ENCODE results near the gene PLXNC1. TPM values are rescaled to one million over a fixed set of nuclear protein-coding genes. Genes with fewer than 3 reads are reported as not detected.

Gene PLXNC1
- total RNA-seq, 2 donors from 2014 or later, result 2.0 to 3.0 TPM

GRCh38 chr12:94101738-94102660, 46.4 kb upstream of the PLXNC1 start:
- Histone ChIP-seq H3K27ac (peak overlapping the region; percentile 33 to 63), H3K27me3 (no peaks in the 10 kb centered on the region), H3K4me1 (peaks cover 0 to 15% of the 10 kb centered on the region in 2 donors), H3K9me3 (no peaks in the 10 kb centered on the region), H3K36me3 (no peaks in the 10 kb centered on the region), H3K4me3 (peak overlapping the region; percentile 44 to 63)
- DNase-seq (ENCODE audit: low spot score), result peak; percentile 94
- peak; percentile 48 to 87 for TF ChIP-seq CTCF (IDR thresholded peaks at IDR 0.05)

DNA sequence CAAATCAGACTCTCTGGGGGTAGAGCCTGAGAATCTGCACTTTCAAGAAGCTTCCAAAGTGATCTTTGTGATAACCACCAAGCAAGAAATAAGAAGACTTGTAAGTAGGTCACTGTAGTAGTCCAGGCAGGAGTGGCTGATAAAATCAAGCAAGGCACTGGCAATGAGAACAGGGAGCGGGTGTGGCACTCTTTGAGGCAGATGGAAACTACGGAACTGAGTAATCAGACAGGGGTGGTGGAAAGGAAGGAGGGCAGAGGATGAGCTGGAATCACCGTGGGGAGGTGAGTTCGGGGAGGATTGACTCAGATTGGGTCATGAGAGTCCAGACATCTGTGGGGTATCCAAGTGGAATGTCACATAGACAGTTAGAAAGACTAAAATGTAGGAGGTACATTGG, 44.4 kb upstream of the PLXNC1 start:
- TF ChIP-seq CTCF (IDR thresholded peaks at IDR 0.05), result no peak
- no peaks in the 10 kb centered on the region for H3K27me3 ChIP-seq
- H3K36me3 ChIP-seq, result no peaks in the 10 kb centered on the region
- H3K4me3 ChIP-seq, result no peak overlapping the region
- H3K9me3 ChIP-seq, result no peaks in the 10 kb centered on the region
- no peak overlapping the region for H3K27ac ChIP-seq
- no peak for DNase-seq (ENCODE audit: low spot score)
- H3K4me1 ChIP-seq, result peaks cover 0 to 15% of the 10 kb centered on the region in 2 donors

GRCh38 chr12:94107910-94108309, 40.5 kb upstream of the PLXNC1 start:
- DNase-seq (ENCODE audit: low spot score), result no peak
- Histone ChIP-seq H3K4me1 (no peaks in the 10 kb centered on the region), H3K27ac (no peak overlapping the region)

DNA sequence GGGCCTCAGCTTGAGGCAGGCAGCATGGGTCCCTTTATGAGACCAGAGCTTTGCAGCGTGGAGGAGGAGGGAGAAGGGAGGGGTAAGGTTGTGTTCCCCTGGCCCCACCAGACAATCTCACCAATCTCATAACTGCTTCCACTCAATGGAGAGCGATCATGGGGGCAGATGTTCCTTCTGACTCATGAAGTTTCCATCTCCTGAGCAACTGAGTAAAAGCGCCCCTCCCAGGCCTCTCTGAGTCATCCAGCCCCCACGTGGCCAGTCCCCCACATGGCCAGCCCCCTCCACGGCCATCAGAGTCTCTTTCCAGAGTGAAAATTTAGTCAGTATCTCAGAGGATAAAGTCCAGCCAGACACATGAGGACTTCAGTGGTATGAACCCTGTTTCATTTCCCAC, 39.2 kb upstream of the PLXNC1 start:
- no peaks in the 10 kb centered on the region for H3K27me3 ChIP-seq
- H3K9me3 ChIP-seq, result no peaks in the 10 kb centered on the region
- no peak overlapping the region for H3K27ac ChIP-seq
- no peak for TF ChIP-seq CTCF (IDR thresholded peaks at IDR 0.05)
- no peaks in the 10 kb centered on the region for H3K4me1 ChIP-seq
- no peak overlapping the region for H3K4me3 ChIP-seq
- no peaks in the 10 kb centered on the region for H3K36me3 ChIP-seq
- DNase-seq (ENCODE audit: low spot score), result no peak

More at GRCh38 chr12:94107910-94108309, 40.5 kb upstream of the PLXNC1 start:
- H3K4me3 ChIP-seq, result no peak overlapping the region
- H3K9me3 ChIP-seq, result no peaks in the 10 kb centered on the region
- H3K27me3 ChIP-seq, result no peaks in the 10 kb centered on the region
- TF ChIP-seq CTCF (IDR thresholded peaks at IDR 0.05), result no peak
- H3K36me3 ChIP-seq, result no peaks in the 10 kb centered on the region

- no peak for TF ChIP-seq CTCF (IDR thresholded peaks at IDR 0.05)
- no peak for DNase-seq (ENCODE audit: low spot score)
- no peaks in the 10 kb centered on the region for H3K4me1 ChIP-seq
- H3K27me3 ChIP-seq, result no peaks in the 10 kb centered on the region
- H3K27ac ChIP-seq, result no peak overlapping the region
- no peaks in the 10 kb centered on the region for H3K9me3 ChIP-seq
- no peak overlapping the region for H3K4me3 ChIP-seq
- no peaks in the 10 kb centered on the region for H3K36me3 ChIP-seq
Observed at GRCh38 chr12:94110258-94110657, 38.1 kb upstream of the PLXNC1 start.
